GM23338 (cell line): ENCODE measurements around the gene OOSP3. TPM values are rescaled to one million over a fixed set of nuclear protein-coding genes. Genes with fewer than 3 reads are reported as not detected.

ENCODE experiments used
- ATAC-seq: fragments of 200-7000 bp; cut with Tn5 transposase; 3 replicates; pipeline ENCODE4 v1.9.1; 2020
- DNase-seq: peaks from one replicate; pipeline ENCODE4 v3.0.0-alpha.2; 2015; ENCODE audit warnings: low spot score
- H2AFZ ChIP-seq: fragments of 200-600 bp; sonication (generic); 2 replicates; pipeline ENCODE4 v1.8.0; 2016; ENCODE audit warnings: antibody characterized with exemption, mild to moderate bottlenecking, moderate library complexity
- H3F3A ChIP-seq: fragments of 200-600 bp; sonication (generic); replicated peaks from 2 replicates; pipeline ENCODE4 v1.8.0; 2017; ENCODE audit warnings: antibody characterized with exemption, mixed run types, low read depth
- H3K27ac ChIP-seq: fragments of 200-600 bp; sonication (generic); 2 replicates; pipeline ENCODE4 v1.6.1; 2016; ENCODE audit warnings: low read depth
- H3K27me3 ChIP-seq: fragments of 200-600 bp; sonication (generic); 2 replicates; pipeline ENCODE4 v1.8.0; 2016; ENCODE audit warnings: mild to moderate bottlenecking, mixed run types, moderate library complexity; ENCODE audit not compliant: insufficient read depth
- H3K36me3 ChIP-seq: fragments of 200-600 bp; sonication (generic); 2 replicates; pipeline ENCODE4 v1.8.0; 2016; ENCODE audit warnings: mild to moderate bottlenecking; ENCODE audit not compliant: insufficient read depth
- H3K4me1 ChIP-seq: fragments of 200-600 bp; sonication (generic); 2 replicates; pipeline ENCODE4 v1.8.0; 2016; ENCODE audit warnings: mild to moderate bottlenecking, moderate library complexity; ENCODE audit not compliant: insufficient read depth
- H3K4me2 ChIP-seq: fragments of 200-600 bp; sonication (generic); 2 replicates; pipeline ENCODE4 v1.7.1; 2017; ENCODE audit warnings: mixed run types
- H3K4me3 ChIP-seq: fragments of 200-600 bp; sonication (generic); 2 replicates; pipeline ENCODE4 v1.6.1; 2016; ENCODE audit warnings: mixed run types
- H3K79me2 ChIP-seq: fragments of 200-600 bp; sonication (generic); replicated peaks from 2 replicates; pipeline ENCODE4 v1.8.0; 2017; ENCODE audit warnings: mild to moderate bottlenecking; ENCODE audit not compliant: insufficient read depth
- H3K9me2 ChIP-seq: fragments of 200-600 bp; sonication (generic); 2 replicates; pipeline ENCODE4 v1.8.0; 2017; ENCODE audit not compliant: insufficient read depth
- H4K20me1 ChIP-seq: fragments of 200-600 bp; sonication (generic); replicated peaks from 2 replicates; pipeline ENCODE4 v1.8.0; 2017; ENCODE audit warnings: mild to moderate bottlenecking; ENCODE audit not compliant: insufficient read depth
- H3K27ac Mint-ChIP-seq: 2 replicates; pipeline ENCODE4 v1.8.0; 2020; ENCODE audit warnings: inconsistent platforms, mild to moderate bottlenecking, moderate library complexity, mixed read lengths
- H3K27me3 Mint-ChIP-seq: 3 replicates; pipeline ENCODE4 v1.8.0; 2022; ENCODE audit warnings: low read depth, mild to moderate bottlenecking, moderate library complexity, mixed read lengths, inconsistent platforms; ENCODE audit not compliant: insufficient read depth, poor library complexity
- H3K36me3 Mint-ChIP-seq: 3 replicates; pipeline ENCODE4 v1.8.0; 2021; ENCODE audit warnings: low read depth, mild to moderate bottlenecking, inconsistent platforms, moderate library complexity, mixed read lengths
- H3K4me1 Mint-ChIP-seq: 3 replicates; pipeline ENCODE4 v1.8.0; 2020; ENCODE audit warnings: mild to moderate bottlenecking, inconsistent platforms, mixed read lengths
- H3K4me3 Mint-ChIP-seq: 3 replicates; pipeline ENCODE4 v1.8.0; 2021; ENCODE audit warnings: moderate library complexity, mild to moderate bottlenecking, inconsistent platforms, mixed read lengths
- H3K9me3 Mint-ChIP-seq: 3 replicates; pipeline ENCODE4 v1.8.0; 2020; ENCODE audit warnings: moderate library complexity, mild to moderate bottlenecking, inconsistent platforms, mixed read lengths
- CTCF ChIP-seq, 2 experiments: fragments of 200-600 bp in 1 of 2; sonication (generic) in 1 of 2; conservative IDR thresholded peaks; 2 replicates each; pipeline versions ENCODE4 v1.5.1 to v1.6.1; 2016 to 2017; ENCODE audit warnings: antibody characterized with exemption in 2 of 2, low read depth in 2 of 2, mild to moderate bottlenecking in 2 of 2, moderate library complexity in 1 of 2
- ETS1 ChIP-seq: IDR thresholded peaks from 2 replicates; pipeline ENCODE4 v1.6.1; 2016; ENCODE audit warnings: antibody characterized with exemption
- EZH2 ChIP-seq: fragments of 200-600 bp; sonication (generic); IDR thresholded peaks from one replicate; pipeline ENCODE4 v1.8.0; 2017; ENCODE audit warnings: antibody characterized with exemption, mild to moderate bottlenecking, low read depth; ENCODE audit not compliant: unreplicated experiment
- EZH2phosphoT487 ChIP-seq: fragments of 200-600 bp; sonication (generic); IDR thresholded peaks from one replicate; pipeline ENCODE4 v1.8.1; 2018; ENCODE audit warnings: antibody characterized with exemption; ENCODE audit not compliant: unreplicated experiment
- JUNB ChIP-seq: IDR thresholded peaks from one replicate; pipeline ENCODE4 v1.6.1; 2016; ENCODE audit warnings: antibody characterized with exemption; ENCODE audit not compliant: unreplicated experiment
- NANOG ChIP-seq: IDR thresholded peaks from 2 replicates; pipeline ENCODE4 v1.6.1; 2016; ENCODE audit warnings: antibody characterized with exemption, borderline replicate concordance
- REST ChIP-seq: IDR thresholded peaks from one replicate; pipeline ENCODE4 v1.6.1; 2018; ENCODE audit warnings: antibody characterized with exemption; ENCODE audit not compliant: unreplicated experiment
- STAT1 ChIP-seq: IDR thresholded peaks from one replicate; pipeline ENCODE4 v1.6.1; 2016; ENCODE audit warnings: antibody characterized with exemption; ENCODE audit not compliant: unreplicated experiment
- ZNF331 ChIP-seq: fragments of 250-450 bp; sonication (Bioruptor Pico); IDR thresholded peaks from 2 replicates; pipeline ENCODE4 v1.5.0; 2020; ENCODE audit warnings: low read depth, mild to moderate bottlenecking, moderate library complexity
- polyA plus RNA-seq: library from polyadenylated mRNA; unstranded; fragments of >200 nt; fragmentation: Nextera tagmentation; extraction: Ambion mirVana; gene quantifications from 2 replicates; pipeline ENCODE4 v1.2.1, GENCODE V29; 2016
- total RNA-seq: library from RNA; depleted of rRNA; stranded (reverse); fragments of >200 nt; shearing (Covaris generic); gene quantifications from 2 replicates; pipeline ENCODE4 v1.2.3, GENCODE V29; 2014
- TF ChIP-seq, protein P1 (sequence below): fragments of 250-450 bp; sonication (Bioruptor Pico); IDR thresholded peaks from 2 replicates; pipeline ENCODE4 v1.5.0; 2020; ENCODE audit warnings: mild to moderate bottlenecking, moderate library complexity

Gene OOSP3
- total and polyA plus RNA-seq, 2 experiments from 2014 or later: not detected

GRCh38 chr11:59894616-59895015 lies 16.0 kb downstream of the OOSP3 start:
- H3K79me2 ChIP-seq: no peaks in the 10 kb centered on the region
- peaks cover 6% of the 10 kb centered on the region; the same call in 1 of the 2 replicates for H3K9me2 ChIP-seq
- H3K4me1 ChIP-seq: peaks cover 4% of the 10 kb centered on the region; the same call in 1 of the 2 replicates
- no peaks in the 10 kb centered on the region for H3F3A ChIP-seq
- ATAC-seq (no peak), DNase-seq (no peak)
- peaks cover 7% of the 10 kb centered on the region for H3K27me3 Mint-ChIP-seq
- H2AFZ ChIP-seq: no peak overlapping the region
- no peaks in the 10 kb centered on the region for H4K20me1 ChIP-seq
- no peaks in the 10 kb centered on the region for H3K27me3 ChIP-seq
- peaks cover 19% of the 10 kb centered on the region for H3K4me1 Mint-ChIP-seq
- H3K4me2 ChIP-seq: no peak overlapping the region
- H3K4me3 ChIP-seq: no peak overlapping the region
- no peaks in the 10 kb centered on the region for H3K36me3 ChIP-seq
- H3K27ac ChIP-seq: no peak overlapping the region
- H3K36me3 Mint-ChIP-seq: no peaks in the 10 kb centered on the region; the same call in 2 of the 3 replicates
- TF ChIP-seq ZNF331 (CRISPR knock-in tag) (no peak), CTCF (conservative IDR thresholded peaks at IDR 0.05; ENCODE audit: low read depth in 2 of 2) (no peak), STAT1 (no peak), ETS1 (no peak), EZH2phosphoT487 (no peak), REST (no peak), EZH2 (no peak), NANOG (no peak), JUNB (no peak)
- TF ChIP-seq, protein P1, sequence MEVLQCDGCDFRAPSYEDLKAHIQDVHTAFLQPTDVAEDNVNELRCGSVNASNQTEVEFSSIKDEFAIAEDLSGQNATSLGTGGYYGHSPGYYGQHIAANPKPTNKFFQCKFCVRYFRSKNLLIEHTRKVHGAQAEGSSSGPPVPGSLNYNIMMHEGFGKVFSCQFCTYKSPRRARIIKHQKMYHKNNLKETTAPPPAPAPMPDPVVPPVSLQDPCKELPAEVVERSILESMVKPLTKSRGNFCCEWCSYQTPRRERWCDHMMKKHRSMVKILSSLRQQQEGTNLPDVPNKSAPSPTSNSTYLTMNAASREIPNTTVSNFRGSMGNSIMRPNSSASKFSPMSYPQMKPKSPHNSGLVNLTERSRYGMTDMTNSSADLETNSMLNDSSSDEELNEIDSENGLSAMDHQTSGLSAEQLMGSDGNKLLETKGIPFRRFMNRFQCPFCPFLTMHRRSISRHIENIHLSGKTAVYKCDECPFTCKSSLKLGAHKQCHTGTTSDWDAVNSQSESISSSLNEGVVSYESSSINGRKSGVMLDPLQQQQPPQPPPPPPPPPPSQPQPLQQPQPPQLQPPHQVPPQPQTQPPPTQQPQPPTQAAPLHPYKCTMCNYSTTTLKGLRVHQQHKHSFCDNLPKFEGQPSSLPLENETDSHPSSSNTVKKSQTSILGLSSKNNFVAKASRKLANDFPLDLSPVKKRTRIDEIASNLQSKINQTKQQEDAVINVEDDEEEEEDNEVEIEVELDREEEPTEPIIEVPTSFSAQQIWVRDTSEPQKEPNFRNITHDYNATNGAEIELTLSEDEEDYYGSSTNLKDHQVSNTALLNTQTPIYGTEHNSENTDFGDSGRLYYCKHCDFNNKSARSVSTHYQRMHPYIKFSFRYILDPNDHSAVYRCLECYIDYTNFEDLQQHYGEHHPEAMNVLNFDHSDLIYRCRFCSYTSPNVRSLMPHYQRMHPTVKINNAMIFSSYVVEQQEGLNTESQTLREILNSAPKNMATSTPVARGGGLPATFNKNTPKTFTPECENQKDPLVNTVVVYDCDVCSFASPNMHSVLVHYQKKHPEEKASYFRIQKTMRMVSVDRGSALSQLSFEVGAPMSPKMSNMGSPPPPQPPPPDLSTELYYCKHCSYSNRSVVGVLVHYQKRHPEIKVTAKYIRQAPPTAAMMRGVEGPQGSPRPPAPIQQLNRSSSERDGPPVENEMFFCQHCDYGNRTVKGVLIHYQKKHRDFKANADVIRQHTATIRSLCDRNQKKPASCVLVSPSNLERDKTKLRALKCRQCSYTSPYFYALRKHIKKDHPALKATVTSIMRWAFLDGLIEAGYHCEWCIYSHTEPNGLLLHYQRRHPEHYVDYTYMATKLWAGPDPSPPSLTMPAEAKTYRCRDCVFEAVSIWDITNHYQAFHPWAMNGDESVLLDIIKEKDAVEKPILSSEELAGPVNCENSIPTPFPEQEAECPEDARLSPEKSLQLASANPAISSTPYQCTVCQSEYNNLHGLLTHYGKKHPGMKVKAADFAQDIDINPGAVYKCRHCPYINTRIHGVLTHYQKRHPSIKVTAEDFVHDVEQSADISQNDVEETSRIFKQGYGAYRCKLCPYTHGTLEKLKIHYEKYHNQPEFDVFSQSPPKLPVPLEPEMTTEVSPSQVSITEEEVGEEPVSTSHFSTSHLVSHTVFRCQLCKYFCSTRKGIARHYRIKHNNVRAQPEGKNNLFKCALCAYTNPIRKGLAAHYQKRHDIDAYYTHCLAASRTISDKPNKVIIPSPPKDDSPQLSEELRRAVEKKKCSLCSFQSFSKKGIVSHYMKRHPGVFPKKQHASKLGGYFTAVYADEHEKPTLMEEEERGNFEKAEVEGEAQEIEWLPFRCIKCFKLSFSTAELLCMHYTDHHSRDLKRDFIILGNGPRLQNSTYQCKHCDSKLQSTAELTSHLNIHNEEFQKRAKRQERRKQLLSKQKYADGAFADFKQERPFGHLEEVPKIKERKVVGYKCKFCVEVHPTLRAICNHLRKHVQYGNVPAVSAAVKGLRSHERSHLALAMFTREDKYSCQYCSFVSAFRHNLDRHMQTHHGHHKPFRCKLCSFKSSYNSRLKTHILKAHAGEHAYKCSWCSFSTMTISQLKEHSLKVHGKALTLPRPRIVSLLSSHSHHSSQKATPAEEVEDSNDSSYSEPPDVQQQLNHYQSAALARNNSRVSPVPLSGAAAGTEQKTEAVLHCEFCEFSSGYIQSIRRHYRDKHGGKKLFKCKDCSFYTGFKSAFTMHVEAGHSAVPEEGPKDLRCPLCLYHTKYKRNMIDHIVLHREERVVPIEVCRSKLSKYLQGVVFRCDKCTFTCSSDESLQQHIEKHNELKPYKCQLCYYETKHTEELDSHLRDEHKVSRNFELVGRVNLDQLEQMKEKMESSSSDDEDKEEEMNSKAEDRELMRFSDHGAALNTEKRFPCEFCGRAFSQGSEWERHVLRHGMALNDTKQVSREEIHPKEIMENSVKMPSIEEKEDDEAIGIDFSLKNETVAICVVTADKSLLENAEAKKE (CRISPR knock-in tag): no peak
- H3K9me3 Mint-ChIP-seq: peaks cover 7% of the 10 kb centered on the region; the same call in 2 of the 3 replicates
- no peak overlapping the region for H3K4me3 Mint-ChIP-seq
- no peak overlapping the region for H3K27ac Mint-ChIP-seq
